Left colon (tissue), 2 donors: ENCODE results near the gene TPI1. TPM values are rescaled to one million over a fixed set of nuclear protein-coding genes. Genes with fewer than 3 reads are reported as not detected.
"Not testable (repeated sequence)": the region's sequence is repeated elsewhere in the genome, so short reads cannot be mapped to it uniquely, and the experiment has no call there.

ENCODE experiments used
- ATAC-seq: fragments of 200-7000 bp; cut with Tn5 transposase; one replicate; pipeline ENCODE4 v1.9.1; 2020; ENCODE audit warnings: mild to moderate bottlenecking, moderate library complexity
- DNase-seq, 2 donors: peaks; one replicate each; pipeline ENCODE4 v3.0.0-alpha.2; 2020
- intact Hi-C, 2 donors: fragments of 100-400 bp; cut with DNase I in 1 of 2; cut with micrococcal nuclease in 1 of 2; formaldehyde crosslinking; loops; one replicate each; pipeline versions ENCODE4 v1.11.2 to v1.14.0; 2022; cut with DNase I, micrococcal nuclease
- total RNA-seq, 2 donors: library from RNA; stranded (reverse); fragmentation: NEBNext Ultra II Directional; extraction: Animal tissue kit (Norgen Biotek cat#: 25700); gene quantifications; one replicate each; pipeline ENCODE4 v1.2.1, GENCODE V29; 2021
- donor health status: DM: no; HTN: no; CAD: no.
- donor health status: DM: yes; HTN: yes; CAD: no.

TPI1 gene
- total RNA-seq, 2 donors from 2014 or later, result 702 to 720 TPM

- intact Hi-C loops, result loop anchor here in 1 of 2 donors (5.0 kb wide), 1 partner anchor 93 kb away; no protein-coding TSS in a partner anchor
- ATAC-seq, DNase-seq: not testable (repeated sequence)
These were observed 6.7 kb downstream of the TPI1 start for GRCh38 chr12:6874015-6874368.

GRCh38 chr12:6879824-6880223 lies 12.5 kb downstream of the TPI1 start:
- ATAC-seq, intact Hi-C loops, DNase-seq: not testable (repeated sequence)

- intact Hi-C loops, result no loop called here
- DNase-seq (no peak), ATAC-seq (no peak)
These were observed 15.9 kb downstream of the TPI1 start for GRCh38 chr12:6883252-6883651.

GRCh38 chr12:6883683-6884082 lies 16.4 kb downstream of the TPI1 start:
- no peak for DNase-seq
- no peak for ATAC-seq
- intact Hi-C loops, result no loop called here

GRCh38 chr12:6884539-6884938 lies 17.2 kb downstream of the TPI1 start:
- DNase-seq (no peak), ATAC-seq (no peak)
- intact Hi-C loops, result no loop called here

DNA sequence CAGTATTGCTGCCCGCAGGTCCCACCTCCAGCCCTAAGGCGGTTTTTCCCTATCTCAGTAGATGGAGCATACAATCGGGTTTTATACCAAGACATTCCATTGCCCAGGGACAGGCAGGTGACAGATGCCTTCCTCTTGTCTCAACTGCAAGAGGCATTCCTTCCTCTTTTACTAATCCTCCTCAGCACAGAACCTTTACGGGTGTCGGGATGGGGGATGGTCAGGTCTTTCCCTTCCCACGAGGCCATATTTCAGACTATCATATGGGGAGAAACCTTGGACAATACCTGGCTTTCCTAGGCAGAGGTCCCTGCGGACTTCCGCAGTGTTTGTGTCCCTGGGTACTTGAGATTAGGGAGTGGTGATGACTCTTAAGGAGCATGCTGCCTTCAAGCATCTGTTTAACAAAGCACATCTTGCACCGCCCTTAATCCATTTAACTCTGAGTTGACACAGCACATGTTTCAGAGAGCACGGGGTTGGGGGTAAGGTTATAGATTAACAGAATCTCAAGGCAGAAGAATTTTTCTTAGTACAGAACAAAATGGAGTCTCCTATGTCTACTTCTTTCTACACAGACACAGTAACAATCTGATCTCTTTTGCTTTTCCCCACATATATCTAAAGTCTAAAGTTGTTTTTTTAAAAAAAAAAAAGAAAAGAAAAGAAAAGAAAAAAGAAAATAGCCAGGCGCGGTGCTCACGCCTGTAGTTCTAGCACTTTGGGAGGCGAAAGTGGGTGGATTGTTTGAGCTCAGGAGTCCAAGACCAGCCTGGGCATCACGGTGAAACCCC lies 19.1 kb downstream of the TPI1 start:
- DNase-seq, intact Hi-C loops, ATAC-seq: not testable (repeated sequence)

- intact Hi-C loops, result no loop called here
- DNase-seq, result peak in 1 of 2 donors; percentile 64
- ATAC-seq, result peak; percentile 31
These were observed 20.1 kb downstream of the TPI1 start for GRCh38 chr12:6887460-6887859.

GRCh38 chr12:6888360-6888759 lies 21.0 kb downstream of the TPI1 start:
- intact Hi-C loops, result no loop called here
- ATAC-seq (no peak), DNase-seq (no peak)

DNA sequence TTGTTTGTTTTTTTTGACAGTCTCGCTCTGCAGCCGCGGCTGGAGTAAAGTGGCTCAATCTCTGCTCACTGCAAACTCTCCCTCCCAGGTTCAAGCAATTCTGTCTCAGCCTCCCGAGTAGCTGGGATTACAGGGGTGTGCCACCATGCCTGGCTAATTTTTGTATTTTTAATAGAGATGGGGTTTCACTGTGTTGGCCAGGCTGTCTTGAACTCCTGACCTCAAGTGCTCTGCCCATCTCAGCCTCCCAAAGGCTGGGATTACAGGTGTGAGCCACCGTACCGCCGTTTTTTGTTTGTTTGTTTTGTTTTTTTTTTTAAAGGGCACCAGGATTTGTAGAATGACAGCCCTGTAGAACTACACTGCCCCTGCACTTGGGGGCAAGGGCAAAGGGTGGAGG lies 21.5 kb downstream of the TPI1 start:
- intact Hi-C loops, ATAC-seq, DNase-seq: not testable (repeated sequence)

- DNase-seq, ATAC-seq, intact Hi-C loops: not testable (repeated sequence)
These were observed 22.6 kb downstream of the TPI1 start for GRCh38 chr12:6889775-6890573.

- DNase-seq, result peak; percentile 96 to 100
- intact Hi-C loops, result no loop called here
- peak; percentile 93 for ATAC-seq
These were observed 23.7 kb downstream of the TPI1 start for GRCh38 chr12:6890789-6891645.

DNA sequence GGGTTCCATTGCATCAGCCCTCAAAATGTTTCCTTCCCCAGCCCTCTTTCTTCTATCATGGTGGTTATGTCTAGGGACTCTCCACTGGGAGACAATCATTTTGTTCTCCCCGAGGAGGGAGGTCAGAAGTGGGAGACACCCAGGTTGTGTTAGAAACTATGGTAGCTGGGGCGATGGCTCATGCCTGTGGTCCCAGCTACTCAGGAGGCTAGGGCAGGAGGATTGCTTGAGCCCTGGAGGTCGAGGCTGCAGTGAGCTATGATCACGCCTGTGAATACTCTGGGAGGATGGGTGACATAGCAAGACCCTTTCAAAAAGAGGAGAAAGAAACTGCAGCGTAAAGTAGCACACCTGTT lies 24.3 kb downstream of the TPI1 start:
- ATAC-seq, result peak; percentile 5
- intact Hi-C loops, result no loop called here

DNA sequence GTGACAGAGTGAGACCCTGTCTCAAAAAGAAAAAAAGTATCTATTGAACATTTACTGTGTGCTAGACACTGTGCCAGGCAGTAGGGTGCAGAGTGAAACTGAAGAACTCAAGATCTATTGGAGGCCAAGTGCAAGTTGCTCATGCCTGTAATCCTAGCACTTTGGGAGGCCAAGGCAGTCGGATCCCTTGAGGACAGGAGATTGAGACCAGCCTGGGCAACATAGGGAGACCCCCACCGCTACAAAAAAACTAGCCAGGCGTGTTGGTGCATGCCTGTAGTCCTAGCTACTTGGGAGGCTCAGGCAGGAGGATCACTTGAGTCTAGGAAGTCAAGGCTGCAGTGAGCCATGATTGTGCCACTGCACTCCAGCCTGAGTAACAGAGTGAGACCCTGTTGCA lies 25.4 kb downstream of the TPI1 start:
- ATAC-seq, intact Hi-C loops, DNase-seq: not testable (repeated sequence)

More for the DNA sequence above, 24.3 kb downstream of the TPI1 start:
- no peak for DNase-seq

- ATAC-seq (no peak), DNase-seq (no peak)
- intact Hi-C loops, result no loop called here
These were observed 27.0 kb downstream of the TPI1 start for GRCh38 chr12:6894321-6894720.

DNA sequence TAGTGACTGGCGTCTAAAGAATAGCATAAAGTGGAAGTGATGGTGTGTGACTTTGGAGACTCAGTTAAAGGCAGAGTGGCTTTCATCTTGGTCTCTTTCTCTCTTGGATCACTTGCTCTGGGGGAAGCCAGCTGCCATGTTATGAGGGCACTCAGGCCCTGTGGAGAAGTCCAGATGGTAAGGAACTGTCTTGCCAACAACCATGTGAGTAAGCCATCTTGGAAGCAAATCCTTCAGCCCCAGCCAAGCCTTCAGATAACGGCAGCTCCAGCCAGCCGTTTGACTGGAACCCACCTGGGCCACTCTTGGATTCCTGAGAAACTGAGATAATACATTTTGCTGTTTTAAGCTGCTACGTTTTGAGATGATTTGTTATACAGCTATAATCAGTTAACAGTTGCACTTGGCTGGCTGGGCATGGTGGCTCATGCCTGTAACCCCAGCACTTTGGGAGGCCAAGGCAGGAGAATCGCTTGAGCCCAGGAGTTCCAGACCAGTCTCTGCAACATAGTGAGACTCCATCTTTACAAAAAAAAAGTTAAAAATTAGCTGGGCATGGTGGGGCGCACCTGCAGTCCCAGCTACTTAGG lies 29.6 kb downstream of the TPI1 start:
- ATAC-seq, result no peak
- intact Hi-C loops, result no loop called here
- DNase-seq, result no peak

- ATAC-seq, result no peak
- intact Hi-C loops, result no loop called here
- DNase-seq, result no peak
These were observed 32.1 kb downstream of the TPI1 start for GRCh38 chr12:6899427-6899826.

DNA sequence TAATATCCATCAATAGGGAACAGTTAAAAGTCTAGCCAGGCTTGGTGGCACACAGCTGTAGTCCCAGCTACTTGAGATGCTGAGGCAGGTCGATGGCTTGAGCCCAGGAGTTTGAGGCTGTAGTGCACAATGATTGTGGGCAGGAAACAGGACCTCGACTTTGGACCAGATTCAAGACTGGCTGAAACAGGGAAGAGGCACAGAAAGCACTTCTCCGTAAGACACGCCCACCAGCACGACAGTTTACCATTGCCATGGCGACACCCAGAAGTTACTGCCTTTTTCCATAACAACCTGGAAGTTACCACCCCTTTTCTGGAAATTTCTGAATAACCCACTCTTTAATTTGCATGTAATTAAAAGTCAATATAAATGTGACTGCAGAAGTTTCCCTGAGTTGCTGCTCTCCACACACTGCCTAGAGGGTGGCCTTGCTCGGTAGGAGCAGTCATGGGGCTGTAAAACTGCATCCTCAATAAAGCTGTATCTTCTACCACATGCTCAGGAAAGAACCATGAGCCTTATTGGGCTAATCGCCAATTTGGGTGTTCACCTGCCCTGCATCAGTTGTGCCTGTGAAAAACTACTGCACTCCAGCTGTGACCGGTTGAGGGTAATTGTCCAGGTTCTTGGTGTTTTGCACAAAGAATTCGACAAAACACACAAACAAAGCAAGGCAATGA lies 32.6 kb downstream of the TPI1 start:
- peak; percentile 85 to 91 for DNase-seq
- intact Hi-C loops, result no loop called here
- peak; percentile 76 for ATAC-seq

DNA sequence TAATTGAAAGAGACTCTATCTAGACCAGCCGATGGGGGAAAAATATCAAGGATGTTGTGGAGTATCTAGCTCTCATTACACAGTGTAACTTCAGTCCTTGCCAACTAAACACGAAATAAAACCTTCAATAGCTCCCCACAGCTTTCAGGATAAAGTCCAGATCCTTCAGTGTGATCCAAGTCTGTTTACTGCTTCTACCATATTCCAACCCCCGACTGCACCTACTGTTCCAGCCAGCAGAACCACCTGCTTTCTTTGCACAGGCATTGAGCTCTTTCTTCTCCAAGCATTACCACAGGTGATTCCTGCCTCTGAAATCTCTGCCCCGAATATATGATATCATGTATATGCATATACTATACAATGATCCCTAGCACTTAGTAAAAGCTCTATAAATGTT lies 35.1 kb downstream of the TPI1 start:
- peak; percentile 6 for ATAC-seq
- intact Hi-C loops, result no loop called here
- no peak for DNase-seq
